Stimulated activated CD8-positive, alpha-beta memory T cell treated with anti-CD3 and anti-CD28 coated beads, Interleukin-15, amount 100 ng/mL, for 1 hour (primary cell): ENCODE data around the gene GRB14.
"Not testable (repeated sequence)": the region's sequence is repeated elsewhere in the genome, so short reads cannot be mapped to it uniquely, and the experiment has no call there.

Experiments
- DNase-seq: peaks from one replicate; pipeline ENCODE4 v3.0.0-alpha.2; 2020; ENCODE audit warnings: low read depth

Gene GRB14

DNA sequence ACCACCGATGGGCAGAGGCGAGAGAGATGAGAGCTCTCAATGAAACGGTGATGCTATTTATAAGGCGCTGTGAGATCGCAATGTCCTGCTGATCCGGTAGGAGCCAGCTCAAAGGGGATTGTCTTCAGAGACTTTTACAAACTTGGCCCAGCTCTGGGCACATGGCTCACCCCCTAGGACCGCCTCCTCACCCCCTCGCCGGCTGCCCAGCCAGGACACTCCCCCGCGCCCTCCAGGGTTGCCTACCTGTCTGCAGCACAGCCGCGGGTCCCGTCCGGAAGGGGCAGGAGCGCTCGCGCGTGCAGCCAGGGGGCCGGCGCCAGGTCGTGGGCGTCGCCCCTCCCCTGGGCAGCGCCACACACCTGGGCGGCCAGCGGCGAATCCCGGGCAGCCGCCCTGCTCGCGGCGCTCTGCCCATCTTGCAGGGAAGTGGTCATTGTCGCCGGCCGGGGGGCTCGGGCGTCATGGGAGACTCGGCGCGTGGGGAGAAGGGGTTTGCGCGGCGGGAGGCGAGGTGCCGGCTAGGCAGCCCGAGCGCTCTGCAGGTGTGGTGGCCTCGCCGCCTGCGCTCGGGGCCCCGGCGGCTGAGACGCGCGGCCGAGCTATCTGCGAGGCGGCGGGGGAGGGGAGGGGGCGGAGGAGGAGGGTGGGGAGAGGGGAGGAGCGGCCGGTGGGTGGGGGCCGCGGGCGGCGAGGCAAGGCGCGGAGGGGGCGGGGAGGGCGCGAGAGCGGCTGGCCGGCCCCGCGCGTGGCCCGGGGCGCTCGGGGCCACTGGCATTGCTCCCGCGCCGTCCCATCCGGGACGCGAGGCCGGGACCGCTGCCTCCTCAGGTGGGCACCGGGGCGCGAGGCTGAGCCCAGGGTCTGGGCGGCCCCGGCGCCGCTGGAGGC is at the start of gene GRB14:
GRB14 (minus strand) TSS at position 610 of the 891 bp plus-strand sequence; CDS start at position 437, 173 bp downstream.
- DNase-seq, result no peak

DNA sequence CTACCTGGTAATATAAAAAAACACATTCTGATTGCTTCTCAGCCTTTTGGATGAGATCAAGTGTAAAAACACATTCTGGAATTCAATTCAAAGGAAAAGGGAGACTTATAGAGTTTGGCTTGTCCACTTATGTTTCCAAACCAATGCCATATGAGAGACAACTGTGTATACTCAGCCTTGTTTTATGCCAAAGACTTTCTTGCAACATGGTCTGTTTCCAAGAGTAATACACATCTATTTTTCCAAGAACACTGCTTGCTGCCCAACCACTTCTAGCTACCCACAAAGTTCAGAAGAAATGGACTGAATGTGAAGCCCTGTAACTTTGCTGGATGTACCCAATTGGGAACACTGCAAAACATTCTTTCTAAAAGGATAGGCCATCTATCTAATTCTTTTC is 48.0 kb upstream of the GRB14 start:
- DNase-seq, result no peak

DNA sequence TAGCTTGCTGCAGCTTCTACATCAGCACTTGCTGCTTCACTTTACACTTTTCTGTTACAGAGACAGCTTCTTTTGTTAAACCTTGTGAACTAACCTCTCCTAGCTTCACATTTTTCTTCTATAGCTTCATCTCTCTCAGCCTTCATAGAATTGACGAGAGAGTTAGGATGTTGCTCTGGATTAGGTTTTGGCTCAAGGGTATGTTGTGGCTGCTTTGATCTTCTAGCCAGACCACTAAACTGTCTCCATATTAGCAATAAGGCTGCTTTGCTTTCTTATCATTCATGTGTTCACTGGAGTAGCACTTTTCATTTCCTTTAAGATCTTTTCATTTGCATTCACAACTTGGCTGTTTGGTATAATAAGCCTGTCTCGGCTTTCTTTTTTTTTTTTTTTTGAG is 46.3 kb upstream of the GRB14 start:
- no peak for DNase-seq

DNA sequence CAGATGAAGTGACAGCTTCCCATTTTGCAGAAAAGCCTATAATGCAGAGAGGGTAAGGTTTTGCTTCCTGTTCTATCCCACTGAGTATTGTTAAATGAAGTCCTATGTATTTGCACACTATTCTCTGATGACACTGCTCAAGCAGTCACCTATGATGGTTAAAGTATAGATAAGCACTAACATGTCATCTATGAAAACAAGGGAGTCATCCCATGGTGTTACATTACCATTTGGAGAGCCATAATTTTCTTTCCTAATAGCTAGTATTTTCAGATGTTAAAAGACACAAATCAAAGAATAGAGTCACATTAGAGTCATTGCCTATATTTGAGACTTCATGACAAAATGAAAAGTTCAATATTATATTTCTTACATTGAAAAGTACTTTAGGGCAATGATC is 42.8 kb upstream of the GRB14 start:
- DNase-seq, result no peak

DNA sequence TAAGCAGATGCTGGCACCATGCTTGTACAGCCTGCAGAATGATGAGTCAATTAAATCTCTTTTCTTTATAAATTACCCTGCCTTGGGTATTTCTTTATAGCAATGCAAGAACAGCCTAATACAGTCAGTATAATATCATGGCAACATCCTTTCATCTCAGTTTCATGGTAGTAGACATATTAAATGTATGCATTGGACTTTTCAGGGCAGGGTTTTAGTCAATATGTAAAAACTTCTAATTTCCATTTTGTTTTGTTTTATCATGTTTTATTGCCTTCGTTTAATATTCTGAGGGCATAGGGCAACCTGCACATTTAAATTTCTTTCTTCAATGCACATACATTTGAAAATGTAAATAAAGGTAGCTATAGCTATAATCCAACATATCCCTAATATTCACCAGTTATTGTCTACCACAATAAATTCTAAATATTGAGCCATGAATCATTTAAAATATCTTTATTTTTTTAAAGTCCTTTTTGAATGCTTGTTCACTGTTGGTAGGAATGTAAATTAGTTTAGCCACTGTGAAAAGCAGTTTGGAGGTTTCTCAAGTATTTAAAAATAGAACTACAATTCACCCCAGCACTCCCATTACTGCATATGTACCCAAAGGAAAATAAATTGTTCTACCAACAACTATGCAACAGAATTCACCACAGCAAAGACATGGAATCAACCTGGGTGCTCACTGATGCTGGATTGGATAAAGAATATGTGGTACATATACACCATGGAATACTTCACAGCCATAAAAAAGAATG is 41.8 kb upstream of the GRB14 start:
- no peak for DNase-seq

DNA sequence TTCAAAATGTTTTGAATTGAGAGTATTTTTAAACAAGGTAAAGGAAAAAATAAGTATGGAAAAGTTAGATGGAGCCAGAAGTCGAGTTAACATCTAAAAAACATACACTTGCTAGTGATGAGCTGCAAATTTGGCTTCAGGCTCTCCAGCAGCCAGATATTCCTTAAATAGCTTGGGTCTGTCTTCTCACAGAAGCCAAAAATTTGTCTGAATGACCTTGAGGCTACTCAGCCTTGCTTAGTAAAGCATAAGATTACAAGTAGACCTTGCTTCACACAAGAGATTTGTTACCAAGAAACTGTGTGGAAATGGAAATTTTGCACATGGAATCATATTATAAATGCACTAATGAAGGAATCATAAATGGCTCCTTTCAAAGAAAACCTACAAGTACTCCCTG is 40.8 kb upstream of the GRB14 start:
- DNase-seq, result no peak

DNA sequence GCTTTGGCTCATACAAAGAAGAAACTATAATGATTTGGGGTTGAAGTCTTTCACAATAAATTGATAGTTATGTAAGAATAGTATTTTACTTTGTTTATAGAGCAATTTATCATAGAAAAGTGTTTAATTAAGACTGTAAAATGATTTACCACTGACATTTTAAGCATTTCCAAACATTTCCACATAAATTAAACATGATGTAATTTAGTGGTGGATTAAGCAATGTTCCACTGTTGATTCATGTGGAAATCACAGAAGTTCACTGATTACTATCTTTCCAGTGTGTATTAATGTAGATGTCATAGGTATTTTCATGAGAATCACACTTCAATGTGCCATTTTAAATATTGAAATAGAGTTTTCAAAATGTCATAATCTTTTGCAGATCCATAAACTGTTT is 40.1 kb upstream of the GRB14 start:
- no peak for DNase-seq

DNA sequence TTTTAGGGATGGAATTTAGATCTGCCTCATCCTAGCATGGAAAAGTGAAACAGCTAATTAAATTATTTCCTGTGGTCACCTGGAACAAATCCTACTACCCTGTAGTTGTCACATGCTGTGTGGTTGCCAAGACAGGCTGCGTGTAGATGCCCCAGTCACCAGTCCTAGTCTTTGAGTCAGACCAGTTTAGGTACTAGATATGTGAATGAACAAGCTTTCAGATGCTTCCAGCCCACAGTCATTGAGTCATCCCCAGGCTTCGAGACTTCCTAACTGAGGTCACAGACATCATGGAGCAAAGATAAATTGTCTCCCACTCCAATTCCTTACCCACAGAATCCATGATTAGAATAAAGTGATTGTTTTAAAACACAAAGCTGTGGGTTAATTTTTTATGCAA is 35.8 kb upstream of the GRB14 start:
- DNase-seq, result no peak

DNA sequence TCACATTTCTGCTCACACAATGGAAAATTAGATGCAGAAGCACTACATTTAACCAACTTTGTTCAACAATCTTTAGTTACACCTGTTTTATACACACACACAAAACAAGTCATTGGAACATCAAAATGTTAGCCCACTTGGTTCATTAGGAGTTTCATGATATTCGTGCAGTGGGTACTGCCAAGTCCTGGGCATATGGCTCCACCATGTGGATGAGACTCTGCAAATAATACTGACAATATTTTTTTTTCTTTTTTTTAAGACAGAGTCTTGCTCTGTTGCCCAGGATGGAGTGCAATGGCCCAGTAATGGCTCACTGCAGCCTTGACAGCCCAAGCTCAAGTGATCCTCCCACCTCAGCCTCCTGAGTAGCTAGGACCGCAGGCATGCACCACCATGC is 34.5 kb upstream of the GRB14 start:
- no peak for DNase-seq

DNA sequence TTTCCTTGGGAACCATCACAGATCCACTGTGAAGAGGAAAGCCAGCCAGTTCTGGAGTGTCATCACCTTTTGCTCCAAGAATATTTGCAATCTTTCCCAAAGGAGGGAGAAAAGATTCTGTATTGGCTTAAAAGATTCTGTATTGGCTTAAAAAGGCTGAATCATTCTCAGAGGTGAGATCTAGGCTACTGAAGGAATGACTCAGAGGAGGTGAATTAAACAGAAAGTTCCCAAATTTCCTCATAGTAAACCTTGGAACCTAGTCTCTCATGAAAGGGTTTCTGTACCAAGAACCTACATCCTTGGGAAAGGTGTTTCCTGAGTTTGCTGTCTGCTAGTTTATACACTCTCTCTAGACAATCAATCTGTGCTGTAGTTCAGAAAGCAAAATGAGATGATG is 34.1 kb upstream of the GRB14 start:
- no peak for DNase-seq

DNA sequence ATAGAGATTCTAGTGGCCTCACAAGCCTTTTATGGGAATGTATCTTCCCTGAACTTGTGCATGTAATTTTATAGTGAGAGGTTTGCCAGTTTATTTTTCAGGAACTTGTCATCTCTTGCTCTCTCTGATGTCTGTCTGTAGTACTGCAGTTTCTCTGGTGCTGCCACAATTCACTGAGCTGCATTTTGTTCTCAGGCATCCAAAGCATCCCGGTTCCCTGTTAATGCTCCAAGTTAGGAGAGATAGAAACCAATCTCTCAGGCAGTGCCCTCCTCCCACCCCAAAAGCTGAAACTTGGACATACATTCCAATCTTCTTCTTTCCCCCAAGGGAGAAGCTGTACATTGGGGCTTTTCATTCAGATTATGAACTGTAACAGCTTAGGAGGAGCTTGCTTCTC is 30.1 kb upstream of the GRB14 start:
- DNase-seq, result no peak

DNA sequence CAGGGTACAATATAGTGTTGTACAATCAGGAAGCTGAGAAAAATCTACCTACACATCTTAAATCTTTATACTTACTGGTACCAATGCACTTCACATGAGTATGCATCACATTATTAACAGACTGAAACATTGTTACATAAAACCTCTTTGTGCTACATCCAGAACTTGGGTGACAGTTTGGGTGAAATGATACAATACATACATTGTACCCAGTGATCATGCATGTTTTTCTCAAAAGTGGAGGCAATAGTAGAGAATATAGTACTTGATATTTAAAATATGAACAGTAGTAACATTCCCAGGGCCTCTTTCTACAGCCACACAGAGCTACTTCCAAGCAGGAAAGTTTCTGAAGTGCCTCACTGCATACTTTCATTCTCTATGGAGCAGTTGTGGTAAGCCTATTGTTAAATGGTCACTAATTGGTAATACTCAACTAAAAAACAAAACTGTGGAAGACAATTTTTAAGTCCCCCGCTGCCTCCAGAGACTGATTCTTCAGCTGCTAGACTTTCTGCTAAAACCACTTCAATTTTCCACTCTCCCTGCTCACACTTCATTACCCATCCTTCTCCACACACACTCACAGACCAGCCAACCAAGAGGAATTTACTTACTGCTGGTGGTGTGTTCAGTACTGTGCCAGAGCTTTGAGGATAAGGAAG is 22.9 kb upstream of the GRB14 start:
- no peak for DNase-seq

DNA sequence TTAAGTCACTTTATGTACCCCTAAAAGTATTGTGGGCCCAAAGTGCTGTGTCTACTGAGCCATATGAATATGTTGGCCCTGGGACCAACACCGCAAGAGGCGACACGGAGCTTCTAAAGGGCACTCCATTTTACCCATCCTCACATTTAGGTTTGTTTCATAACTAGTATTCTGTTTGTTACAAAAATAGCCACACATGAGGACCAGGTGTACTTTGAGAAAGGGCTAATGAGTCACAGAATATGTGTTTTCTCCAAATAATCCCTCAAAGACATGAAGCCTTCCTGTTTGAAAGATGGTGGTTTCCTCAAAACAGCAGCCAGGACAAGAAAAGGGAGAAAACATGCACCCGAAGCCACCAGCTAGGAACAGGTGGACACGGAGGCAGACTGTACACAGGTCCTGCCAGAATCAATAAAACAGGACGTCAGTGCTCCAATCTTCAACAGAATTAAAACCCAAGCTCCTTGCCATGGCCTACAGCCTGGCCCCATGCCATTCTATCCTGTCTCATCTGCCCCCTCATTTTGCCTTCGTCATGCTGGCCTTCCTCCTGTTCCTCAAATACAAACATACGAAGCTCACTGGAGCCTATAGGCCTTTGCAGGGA is 21.8 kb upstream of the GRB14 start:
- no peak for DNase-seq

DNA sequence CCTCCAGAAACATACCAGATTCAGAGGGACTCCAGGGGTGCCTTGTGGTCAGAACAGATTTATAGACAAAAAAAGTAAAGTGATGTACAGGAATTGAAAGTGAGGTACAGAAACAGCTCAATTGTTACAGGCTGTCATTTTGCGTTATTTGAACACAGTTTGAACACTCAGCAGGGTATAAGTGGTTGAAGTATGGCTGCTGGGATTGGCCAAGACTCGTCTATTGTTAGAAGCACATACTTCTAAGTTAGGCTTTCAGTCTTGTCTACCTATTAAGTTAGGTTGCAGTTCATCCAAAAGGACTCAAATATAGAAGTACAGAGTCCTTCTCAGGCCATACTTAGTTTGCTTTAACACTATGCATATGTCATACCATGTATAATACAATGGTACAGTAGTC is 21.0 kb upstream of the GRB14 start:
- DNase-seq, result no peak

DNA sequence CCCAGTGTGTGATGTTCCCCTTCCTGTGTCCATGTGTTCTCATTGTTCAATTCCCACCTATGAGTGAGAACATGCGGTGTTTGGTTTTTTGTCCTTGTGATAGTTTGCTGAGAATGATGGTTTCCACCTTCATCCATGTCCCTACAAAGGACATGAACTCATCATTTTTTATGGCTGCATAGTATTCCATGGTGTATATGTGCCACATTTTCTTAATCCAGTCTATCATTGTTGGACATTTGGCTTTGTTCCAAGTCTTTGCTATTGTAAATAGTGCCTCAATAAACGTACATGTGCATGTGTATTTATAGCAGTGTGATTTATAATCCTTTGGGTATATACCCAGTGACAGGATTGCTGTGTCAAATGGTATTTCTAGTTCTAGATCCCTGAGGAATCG is 7.0 kb upstream of the GRB14 start:
- DNase-seq, result not testable (repeated sequence)

DNA sequence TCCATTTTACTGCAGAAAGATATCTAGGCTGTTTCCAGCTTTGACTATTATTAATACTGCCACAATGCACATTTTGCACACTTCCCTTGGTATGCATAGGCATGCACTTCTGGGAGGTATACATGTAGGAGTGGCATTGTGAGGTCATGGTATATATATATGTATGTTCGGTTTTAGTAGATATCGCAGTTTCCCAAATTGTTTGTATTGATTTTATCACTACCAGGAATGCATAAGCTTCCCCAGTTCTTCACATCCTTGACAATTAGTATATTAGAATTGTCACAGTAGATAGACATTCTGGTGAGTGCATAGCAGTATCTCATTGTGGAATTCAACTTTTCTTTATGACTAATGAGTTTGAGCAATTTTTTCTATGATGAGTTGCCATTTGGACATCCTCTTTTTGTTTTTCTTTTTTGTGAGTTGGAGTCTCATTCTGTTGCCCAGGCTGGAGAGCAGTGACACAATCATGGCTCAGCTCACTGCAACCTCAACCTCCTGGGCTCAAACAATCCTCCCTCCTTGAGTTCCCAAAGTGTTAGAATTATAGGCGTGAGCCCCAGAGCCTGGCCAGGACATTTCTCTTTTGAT is 4.2 kb upstream of the GRB14 start:
- no peak for DNase-seq

DNA sequence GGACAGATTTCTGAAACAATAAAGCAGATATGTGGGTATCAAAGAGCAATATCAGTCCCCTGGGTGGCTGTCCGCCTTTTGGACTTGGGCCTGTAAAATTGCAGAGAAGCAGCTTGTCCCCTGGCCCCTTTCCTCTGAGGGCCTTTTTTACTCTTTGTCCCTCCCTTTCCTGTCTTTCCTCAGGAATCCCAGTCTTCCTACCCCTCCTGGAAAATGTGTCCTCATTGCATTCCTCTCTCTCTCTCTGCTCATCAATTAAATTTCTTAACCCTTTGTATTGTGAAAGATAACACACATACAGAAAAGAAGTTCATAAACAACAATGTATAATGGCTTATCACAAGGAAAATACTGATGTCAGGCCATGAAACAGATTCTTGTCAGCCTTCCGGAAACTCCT is 3.0 kb upstream of the GRB14 start:
- DNase-seq, result no peak

DNA sequence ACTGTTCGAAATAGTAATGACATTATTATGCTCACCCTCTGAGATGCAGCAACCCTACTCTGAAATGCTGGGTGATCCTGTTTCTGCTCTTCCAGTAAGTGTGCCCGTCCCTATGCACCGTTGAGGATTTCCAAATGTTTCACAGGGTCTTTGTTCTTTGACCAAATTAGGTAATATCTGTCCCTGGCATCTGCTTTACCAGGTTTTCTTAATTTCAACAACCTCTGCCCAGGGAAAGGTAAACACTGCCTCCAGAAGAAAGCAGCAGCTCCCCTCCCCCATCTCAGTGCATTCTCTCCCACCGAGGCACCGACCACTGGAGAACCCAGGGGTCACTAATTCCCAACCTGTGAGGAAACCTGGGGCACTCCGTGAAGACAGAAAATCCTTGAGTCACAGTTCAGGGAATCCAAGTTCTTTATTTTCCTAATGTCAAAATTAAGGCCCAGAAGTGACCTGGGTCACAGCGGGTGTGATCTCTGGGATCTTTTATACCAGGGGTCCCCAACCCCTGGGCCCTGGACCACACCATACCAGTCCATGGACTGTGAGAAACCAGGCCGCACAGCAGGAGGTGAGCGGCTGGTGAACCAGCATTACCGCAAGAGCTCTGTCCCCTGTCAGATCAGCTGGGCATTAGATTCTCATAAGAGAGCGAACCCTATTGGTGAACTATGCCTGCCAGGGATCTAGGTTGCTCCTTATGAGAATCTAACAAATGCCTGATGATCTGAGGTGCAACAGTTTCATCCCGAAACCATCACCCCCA is 1.2 kb upstream of the GRB14 start:
- DNase-seq, result no peak

DNA sequence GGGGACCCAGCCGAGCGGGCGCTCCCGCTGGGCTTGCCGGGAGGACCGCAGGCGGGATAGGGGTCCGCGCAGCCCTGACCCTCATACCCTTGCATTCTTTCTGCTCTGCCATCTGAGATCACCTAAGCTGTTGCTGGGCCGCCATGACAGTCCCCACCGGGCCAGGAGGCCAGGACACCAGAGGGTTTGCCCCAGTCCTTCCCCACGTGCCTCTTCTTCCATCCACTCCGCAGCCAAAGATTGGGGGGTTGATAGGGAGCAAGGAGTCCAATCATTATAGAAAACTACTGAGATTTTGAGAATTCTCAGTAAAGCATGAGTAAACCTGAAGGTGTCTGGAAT is 453 bp upstream of the GRB14 start:
- DNase-seq, result no peak

DNA sequence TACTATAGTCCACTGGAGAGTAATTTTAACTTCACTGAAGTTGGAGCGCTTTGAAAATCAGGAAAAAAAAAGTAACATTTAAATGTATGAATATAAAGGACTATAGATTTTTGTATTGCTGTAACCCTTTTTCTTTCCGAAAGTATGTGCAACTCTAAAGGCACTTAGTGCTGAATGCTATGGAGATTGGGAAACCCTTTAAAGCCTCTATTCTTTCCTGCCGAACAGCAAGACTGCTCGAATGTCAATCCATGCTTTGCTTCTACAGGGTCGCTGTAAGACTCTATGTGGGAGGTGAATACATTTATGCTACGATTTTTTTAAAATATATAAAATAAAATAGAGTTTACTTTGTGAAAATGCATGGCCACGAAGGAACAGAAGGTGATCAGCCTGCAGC is 825 bp downstream of the GRB14 start:
- DNase-seq, result no peak

DNA sequence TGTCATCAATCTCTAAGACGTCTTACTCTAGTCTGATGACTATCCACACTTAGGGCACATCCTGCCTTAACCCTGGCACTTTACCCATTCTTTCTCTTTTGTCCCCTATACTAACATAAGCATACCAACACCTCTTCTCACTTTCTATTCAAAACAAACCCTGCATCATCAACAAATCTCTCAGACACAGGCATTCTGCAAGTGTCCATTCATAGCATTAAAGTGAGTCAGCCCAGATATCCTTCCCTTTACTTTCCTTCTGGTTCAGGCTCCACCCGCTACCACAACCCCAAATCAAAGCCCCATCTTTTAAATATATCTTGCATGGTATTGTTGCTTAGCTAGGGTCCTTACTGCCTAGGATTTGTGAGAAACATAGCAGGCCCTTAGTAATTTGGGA is 3.8 kb downstream of the GRB14 start:
- no peak for DNase-seq
